Measurements from ENCODE around the gene MIDN. TPM values are rescaled to one million over a fixed set of nuclear protein-coding genes. Genes with fewer than 3 reads are reported as not detected.
A peak's percentile ranks its signal among the peaks of the same experiment; 100 is the strongest.
"Not testable (repeated sequence)": the region's sequence is repeated elsewhere in the genome, so short reads cannot be mapped to it uniquely, and the experiment has no call there.

MIDN gene
- total and polyA plus RNA-seq, 2 experiments from 2014 or later = 4.0 to 9.4 TPM

DNA sequence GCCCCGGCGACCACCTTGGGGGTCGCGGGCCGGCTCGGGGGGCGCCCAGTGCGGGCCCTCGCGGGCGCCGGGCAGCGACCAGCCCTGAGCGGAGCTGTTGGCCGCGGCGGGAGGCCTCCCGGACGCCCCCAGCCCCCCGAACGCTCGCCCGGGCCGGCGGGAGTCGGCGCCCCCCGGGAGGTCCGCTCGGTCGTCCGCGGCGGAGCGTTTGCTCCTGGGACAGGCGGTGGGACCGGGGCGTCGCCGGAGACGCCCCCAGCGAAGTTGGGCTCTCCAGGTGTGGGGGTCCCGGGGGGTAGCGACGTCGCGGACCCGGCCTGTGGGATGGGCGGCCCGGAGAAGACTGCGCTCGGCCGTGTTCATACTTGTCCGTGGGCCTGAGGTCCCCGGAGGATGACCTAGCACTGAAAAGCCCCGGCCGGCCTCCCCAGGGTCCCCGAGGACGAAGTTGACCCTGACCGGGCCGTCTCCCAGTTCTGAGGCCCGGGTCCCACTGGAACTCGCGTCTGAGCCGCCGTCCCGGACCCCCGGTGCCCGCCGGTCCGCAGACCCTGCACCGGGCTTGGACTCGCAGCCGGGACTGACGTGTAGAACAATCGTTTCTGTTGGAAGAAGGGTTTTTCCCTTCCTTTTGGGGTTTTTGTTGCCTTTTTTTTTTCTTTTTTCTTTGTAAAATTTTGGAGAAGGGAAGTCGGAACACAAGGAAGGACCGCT lies 42.1 kb upstream of the MIDN start:
- Histone ChIP-seq H3F3A (ENCODE audit: insufficient read depth) (peaks cover 20% of the 10 kb centered on the region), H3K4me1 (ENCODE audit: insufficient read depth) (peaks cover 11% of the 10 kb centered on the region), H3K36me3 (ENCODE audit: low read depth) (no peaks in the 10 kb centered on the region), H2AFZ (no peak overlapping the region), H3K9ac (peak overlapping the region; percentile 83), H3K9me2 (ENCODE audit: insufficient read depth) (no peaks in the 10 kb centered on the region), H3K4me2 (ENCODE audit: unreplicated experiment) (peak overlapping the region; percentile 79), H3K9me3 (ENCODE audit: low read depth) (no peaks in the 10 kb centered on the region), H3K27ac (peak overlapping the region; percentile 64), H3K4me3 (peak overlapping the region; percentile 88), H3K79me2 (ENCODE audit: insufficient read depth) (peaks cover 52% of the 10 kb centered on the region), H4K20me1 (ENCODE audit: insufficient read depth) (no peaks in the 10 kb centered on the region), H3K27me3 (replicated peaks; ENCODE audit: insufficient read depth) (no peaks in the 10 kb centered on the region)
- TF ChIP-seq EZH2 (IDR thresholded peaks at IDR 0.05; ENCODE audit: insufficient read depth, poor library complexity, severe bottlenecking) = no peak
- peak; percentile 41 for DNase-seq
- in situ Hi-C loops (cut with MboI) = no loop called here
- WGBS, 2 experiments (ENCODE audit: low coverage in 1 of 2, low lambda C conversion rate in 2 of 2, missing lambda C conversion rate in 2 of 2) = 1 to 3% methylated on average over 29 to 54 of the region's 78 CpGs

DNA sequence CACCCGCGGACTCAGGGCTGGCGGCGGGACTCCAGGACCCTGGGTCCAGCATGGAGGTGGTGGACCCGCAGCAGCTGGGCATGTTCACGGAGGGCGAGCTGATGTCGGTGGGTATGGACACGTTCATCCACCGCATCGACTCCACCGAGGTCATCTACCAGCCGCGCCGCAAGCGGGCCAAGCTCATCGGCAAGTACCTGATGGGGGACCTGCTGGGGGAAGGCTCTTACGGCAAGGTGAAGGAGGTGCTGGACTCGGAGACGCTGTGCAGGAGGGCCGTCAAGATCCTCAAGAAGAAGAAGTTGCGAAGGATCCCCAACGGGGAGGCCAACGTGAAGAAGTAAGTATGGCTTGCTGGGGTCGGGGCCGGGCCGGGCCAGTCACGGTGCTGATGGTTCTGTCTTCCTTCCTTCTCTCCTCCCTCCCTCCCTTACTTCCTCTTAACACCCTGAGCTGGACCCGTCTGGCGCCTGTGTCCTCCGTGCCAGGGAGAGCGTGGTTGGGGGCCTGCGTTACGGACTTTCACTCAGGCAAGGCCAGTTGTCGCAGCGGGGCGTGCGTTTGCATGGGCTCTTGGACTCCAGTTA lies 41.4 kb upstream of the MIDN start:
- DNase-seq = no peak
- no peaks in the 10 kb centered on the region for H3K9me2 ChIP-seq (ENCODE audit: insufficient read depth)
- peak overlapping the region; percentile 83 for H3K9ac ChIP-seq
- H3K4me2 ChIP-seq (ENCODE audit: unreplicated experiment) = peak overlapping the region; percentile 79
- H3K79me2 ChIP-seq (ENCODE audit: insufficient read depth) = peaks cover 59% of the 10 kb centered on the region
- WGBS, 2 experiments (ENCODE audit: low coverage in 1 of 2, low lambda C conversion rate in 2 of 2, missing lambda C conversion rate in 2 of 2) = 4% methylated on average over 37 to 38 of the region's 38 CpGs
- no peaks in the 10 kb centered on the region for H3K9me3 ChIP-seq (ENCODE audit: low read depth)
- H3K27ac ChIP-seq = peak overlapping the region; percentile 64
- H3K27me3 ChIP-seq (replicated peaks; ENCODE audit: insufficient read depth) = no peaks in the 10 kb centered on the region
- in situ Hi-C loops (cut with MboI) = no loop called here
- no peaks in the 10 kb centered on the region for H3K36me3 ChIP-seq (ENCODE audit: low read depth)
- peaks cover 11% of the 10 kb centered on the region for H3K4me1 ChIP-seq (ENCODE audit: insufficient read depth)
- no peak overlapping the region for H2AFZ ChIP-seq
- peaks cover 20% of the 10 kb centered on the region for H3F3A ChIP-seq (ENCODE audit: insufficient read depth)
- H3K4me3 ChIP-seq = peak overlapping the region; percentile 88
- H4K20me1 ChIP-seq (ENCODE audit: insufficient read depth) = no peaks in the 10 kb centered on the region
- no peak for TF ChIP-seq EZH2 (IDR thresholded peaks at IDR 0.05; ENCODE audit: insufficient read depth, poor library complexity, severe bottlenecking)
- no peak for TF ChIP-seq EZH2phosphoT487 (IDR thresholded peaks at IDR 0.05; ENCODE audit: insufficient read depth, low read depth)

DNA sequence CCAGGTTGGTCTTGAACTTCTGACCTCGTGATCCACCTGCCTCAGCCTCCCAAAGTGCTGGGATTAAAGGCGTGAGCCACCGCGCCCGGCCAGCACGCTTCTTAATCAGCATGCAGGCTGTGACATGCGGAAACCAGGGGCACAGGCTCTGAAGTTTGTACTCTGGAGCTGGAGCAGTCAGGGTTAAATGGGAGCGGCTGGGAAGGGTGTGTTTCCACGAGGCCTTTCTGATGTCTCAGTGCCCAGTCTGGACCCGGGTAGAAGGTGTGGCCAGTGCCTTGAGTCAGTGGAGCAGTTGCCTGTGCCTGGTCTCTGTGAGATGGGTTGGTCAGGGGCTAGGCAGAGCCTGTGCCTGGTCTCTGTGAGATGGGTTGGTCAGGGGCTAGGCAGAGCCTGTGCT lies 39.6 kb upstream of the MIDN start:
- DNase-seq = peak; percentile 75
- Histone ChIP-seq H3K79me2 (ENCODE audit: insufficient read depth) (peaks cover 77% of the 10 kb centered on the region), H3K27ac (0 out of 2 replicates have a peak overlapping the region, but pooled peaks have one; percentile 15), H3K4me2 (ENCODE audit: unreplicated experiment) (peak overlapping the region; percentile 53), H3F3A (ENCODE audit: insufficient read depth) (peaks cover 15% of the 10 kb centered on the region), H3K4me1 (ENCODE audit: insufficient read depth) (peaks cover 17% of the 10 kb centered on the region), H3K4me3 (peak overlapping the region; percentile 9; the same call in 1 of the 2 replicates), H3K9ac (peak overlapping the region; percentile 47)
- H3K27me3 ChIP-seq (replicated peaks; ENCODE audit: insufficient read depth); in situ Hi-C loops (cut with MboI); H4K20me1 ChIP-seq (ENCODE audit: insufficient read depth); H3K36me3 ChIP-seq (ENCODE audit: low read depth); H3K9me3 ChIP-seq (ENCODE audit: low read depth); H3K9me2 ChIP-seq (ENCODE audit: insufficient read depth); H2AFZ ChIP-seq: not testable (repeated sequence)
- 68 to 74% methylated on average over 10 of the region's 10 CpGs for WGBS, 2 experiments (ENCODE audit: low coverage in 1 of 2, low lambda C conversion rate in 2 of 2, missing lambda C conversion rate in 2 of 2)

DNA sequence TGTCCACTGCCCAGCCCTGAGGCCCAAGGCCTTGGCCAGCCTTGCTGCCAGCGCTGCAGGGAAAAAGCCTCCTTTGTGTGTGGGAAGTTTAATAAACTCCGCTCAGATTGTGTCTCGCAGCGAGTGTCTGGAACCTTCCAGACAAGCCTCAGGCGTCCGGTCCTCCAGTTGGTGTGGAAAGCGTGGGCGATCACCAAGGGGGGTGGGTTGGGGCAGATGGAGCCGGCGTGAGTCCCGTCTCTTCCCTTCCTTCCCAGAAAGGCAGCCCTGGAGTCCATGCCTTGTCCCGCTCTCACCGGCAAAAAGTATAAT lies 38.2 kb upstream of the MIDN start:
- in situ Hi-C loops (cut with MboI) = no loop called here
- no peak overlapping the region for H3K4me3 ChIP-seq
- no peak for DNase-seq
- peaks cover 91% of the 10 kb centered on the region for H3K79me2 ChIP-seq (ENCODE audit: insufficient read depth)
- TF ChIP-seq EZH2 (IDR thresholded peaks at IDR 0.05; ENCODE audit: insufficient read depth, poor library complexity, severe bottlenecking) (no peak), EZH2phosphoT487 (IDR thresholded peaks at IDR 0.05; ENCODE audit: insufficient read depth, low read depth) (no peak)
- WGBS, 2 experiments (ENCODE audit: low coverage in 1 of 2, low lambda C conversion rate in 2 of 2, missing lambda C conversion rate in 2 of 2) = 92 to 96% methylated on average over 13 of the region's 13 CpGs
- H3K9ac ChIP-seq = no peak overlapping the region
- no peaks in the 10 kb centered on the region for H3K27me3 ChIP-seq (replicated peaks; ENCODE audit: insufficient read depth)
- H3K27ac ChIP-seq = no peak overlapping the region
- no peak overlapping the region for H3K4me2 ChIP-seq (ENCODE audit: unreplicated experiment)
- no peaks in the 10 kb centered on the region for H4K20me1 ChIP-seq (ENCODE audit: insufficient read depth)
- H3K36me3 ChIP-seq (ENCODE audit: low read depth) = no peaks in the 10 kb centered on the region; the same call in 1 of the 2 replicates
- H3K9me3 ChIP-seq (ENCODE audit: low read depth) = no peaks in the 10 kb centered on the region
- H3K4me1 ChIP-seq (ENCODE audit: insufficient read depth) = peaks cover 29% of the 10 kb centered on the region
- no peak overlapping the region for H2AFZ ChIP-seq
- no peaks in the 10 kb centered on the region for H3K9me2 ChIP-seq (ENCODE audit: insufficient read depth)
- peaks cover 6% of the 10 kb centered on the region; the same call in 1 of the 2 replicates for H3F3A ChIP-seq (ENCODE audit: insufficient read depth)

Data from GM23248 (cell line).